ENCODE data around the gene HSPA1A. TPM values are rescaled to one million over a fixed set of nuclear protein-coding genes. Genes with fewer than 3 reads are reported as not detected.

HSPA1A gene
- total and polyA plus RNA-seq, 9 of the 15 experiments (the other 6 are each of a cell fraction or from before 2014, with no cell fraction given), result 2.2 to 273 (median 107) TPM

DNA sequence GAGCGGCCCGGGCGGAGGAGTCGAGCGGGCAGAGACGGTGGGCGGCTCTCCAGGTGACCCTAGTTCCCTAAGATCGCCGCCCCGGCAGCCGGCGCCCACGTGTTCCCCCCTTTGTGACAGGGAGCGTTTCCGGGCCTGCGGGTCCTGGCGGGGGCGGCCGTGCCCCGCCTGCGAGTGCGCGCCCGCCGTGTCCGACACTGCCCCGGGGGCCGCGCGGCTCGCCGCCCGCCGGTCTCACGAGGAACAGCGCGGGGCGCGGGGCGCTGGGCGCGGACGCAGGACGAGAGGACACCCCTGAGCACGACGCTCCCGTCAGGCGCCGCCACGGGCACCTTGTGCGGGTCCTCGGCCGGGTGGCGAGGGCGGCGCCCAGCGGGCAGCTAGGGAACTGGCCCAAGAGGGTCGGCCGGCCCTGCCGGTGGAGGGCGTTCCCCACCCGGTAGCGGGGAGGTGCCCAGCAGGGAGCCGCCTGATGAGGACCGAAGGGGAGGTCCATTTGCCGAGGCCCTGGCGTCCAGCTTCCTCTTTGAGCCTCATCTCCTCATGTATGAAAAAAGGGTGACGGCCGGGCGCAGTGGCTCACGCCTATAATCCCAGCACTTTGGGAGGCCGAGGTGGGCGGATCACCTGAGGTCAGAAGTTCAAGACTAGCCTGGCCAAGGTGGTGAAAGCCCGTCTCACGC is 19.6 kb upstream of the HSPA1A start, which contains the start of gene VARS1 (continued):
- TF ChIP-seq ZNF436 (CRISPR knock-in tag; IDR thresholded peaks at IDR 0.05) (peak; percentile 65), GTF2E2 (tag; IDR thresholded peaks at IDR 0.05) (peak; percentile 96; the same call in 1 of the 2 replicates), BMI1 (IDR thresholded peaks at IDR 0.05; ENCODE audit: low read length) (no peak; the same call in 1 of the 2 replicates), EP400 (IDR thresholded peaks at IDR 0.05) (peak; percentile 99), LEF1 (IDR thresholded peaks at IDR 0.05) (no peak), MTF1 (CRISPR knock-in tag; IDR thresholded peaks at IDR 0.05; ENCODE audit: borderline replicate concordance) (no peak), POLR2A (conservative IDR thresholded peaks at IDR 0.05) (peak; percentile 38; the same call in 1 of the 2 replicates), TSC22D4 (tag; IDR thresholded peaks at IDR 0.05) (no peak), ZKSCAN1 (IDR thresholded peaks at IDR 0.05; ENCODE audit: low read depth, low read length) (peak; percentile 85), NBN (IDR thresholded peaks at IDR 0.05; ENCODE audit: low read depth) (peak; percentile 95), KDM1A (IDR thresholded peaks at IDR 0.05) (peak; percentile 87 to 91), HDAC8 (tag; IDR thresholded peaks at IDR 0.05) (peak; percentile 92), SP2 (IDR thresholded peaks at IDR 0.05; ENCODE audit: extremely low read depth, low read depth, low read length, poor library complexity, severe bottlenecking) (no peak), KLF10 (CRISPR knock-in tag; IDR thresholded peaks at IDR 0.05) (no peak), NR2F6 (CRISPR knock-in tag; IDR thresholded peaks at IDR 0.05) (peak; percentile 92), FOSL1 (tag; conservative IDR thresholded peaks at IDR 0.05) (peak; percentile 64), HIVEP1 (CRISPR knock-in tag; IDR thresholded peaks at IDR 0.05) (no peak), PYGO2 (tag; IDR thresholded peaks at IDR 0.05) (peak; percentile 13; the same call in 1 of the 2 replicates)
- TF ChIP-seq, protein P1, sequence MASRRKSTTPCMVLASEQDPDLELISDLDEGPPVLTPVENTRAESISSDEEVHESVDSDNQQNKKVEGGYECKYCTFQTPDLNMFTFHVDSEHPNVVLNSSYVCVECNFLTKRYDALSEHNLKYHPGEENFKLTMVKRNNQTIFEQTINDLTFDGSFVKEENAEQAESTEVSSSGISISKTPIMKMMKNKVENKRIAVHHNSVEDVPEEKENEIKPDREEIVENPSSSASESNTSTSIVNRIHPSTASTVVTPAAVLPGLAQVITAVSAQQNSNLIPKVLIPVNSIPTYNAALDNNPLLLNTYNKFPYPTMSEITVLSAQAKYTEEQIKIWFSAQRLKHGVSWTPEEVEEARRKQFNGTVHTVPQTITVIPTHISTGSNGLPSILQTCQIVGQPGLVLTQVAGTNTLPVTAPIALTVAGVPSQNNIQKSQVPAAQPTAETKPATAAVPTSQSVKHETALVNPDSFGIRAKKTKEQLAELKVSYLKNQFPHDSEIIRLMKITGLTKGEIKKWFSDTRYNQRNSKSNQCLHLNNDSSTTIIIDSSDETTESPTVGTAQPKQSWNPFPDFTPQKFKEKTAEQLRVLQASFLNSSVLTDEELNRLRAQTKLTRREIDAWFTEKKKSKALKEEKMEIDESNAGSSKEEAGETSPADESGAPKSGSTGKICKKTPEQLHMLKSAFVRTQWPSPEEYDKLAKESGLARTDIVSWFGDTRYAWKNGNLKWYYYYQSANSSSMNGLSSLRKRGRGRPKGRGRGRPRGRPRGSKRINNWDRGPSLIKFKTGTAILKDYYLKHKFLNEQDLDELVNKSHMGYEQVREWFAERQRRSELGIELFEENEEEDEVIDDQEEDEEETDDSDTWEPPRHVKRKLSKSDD (conservative IDR thresholded peaks at IDR 0.05; ENCODE audit: low read length), result peak; percentile 62; the same call in 1 of the 2 replicates
- TF ChIP-seq, protein P2, sequence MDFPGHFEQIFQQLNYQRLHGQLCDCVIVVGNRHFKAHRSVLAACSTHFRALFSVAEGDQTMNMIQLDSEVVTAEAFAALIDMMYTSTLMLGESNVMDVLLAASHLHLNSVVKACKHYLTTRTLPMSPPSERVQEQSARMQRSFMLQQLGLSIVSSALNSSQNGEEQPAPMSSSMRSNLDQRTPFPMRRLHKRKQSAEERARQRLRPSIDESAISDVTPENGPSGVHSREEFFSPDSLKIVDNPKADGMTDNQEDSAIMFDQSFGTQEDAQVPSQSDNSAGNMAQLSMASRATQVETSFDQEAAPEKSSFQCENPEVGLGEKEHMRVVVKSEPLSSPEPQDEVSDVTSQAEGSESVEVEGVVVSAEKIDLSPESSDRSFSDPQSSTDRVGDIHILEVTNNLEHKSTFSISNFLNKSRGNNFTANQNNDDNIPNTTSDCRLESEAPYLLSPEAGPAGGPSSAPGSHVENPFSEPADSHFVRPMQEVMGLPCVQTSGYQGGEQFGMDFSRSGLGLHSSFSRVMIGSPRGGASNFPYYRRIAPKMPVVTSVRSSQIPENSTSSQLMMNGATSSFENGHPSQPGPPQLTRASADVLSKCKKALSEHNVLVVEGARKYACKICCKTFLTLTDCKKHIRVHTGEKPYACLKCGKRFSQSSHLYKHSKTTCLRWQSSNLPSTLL (IDR thresholded peaks at IDR 0.05), result peak; percentile 82
- TF ChIP-seq, protein P3, sequence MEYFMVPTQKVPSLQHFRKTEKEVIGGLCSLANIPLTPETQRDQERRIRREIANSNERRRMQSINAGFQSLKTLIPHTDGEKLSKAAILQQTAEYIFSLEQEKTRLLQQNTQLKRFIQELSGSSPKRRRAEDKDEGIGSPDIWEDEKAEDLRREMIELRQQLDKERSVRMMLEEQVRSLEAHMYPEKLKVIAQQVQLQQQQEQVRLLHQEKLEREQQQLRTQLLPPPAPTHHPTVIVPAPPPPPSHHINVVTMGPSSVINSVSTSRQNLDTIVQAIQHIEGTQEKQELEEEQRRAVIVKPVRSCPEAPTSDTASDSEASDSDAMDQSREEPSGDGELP (CRISPR knock-in tag; IDR thresholded peaks at IDR 0.05; ENCODE audit: borderline replicate concordance), result peak; percentile 92
- TF ChIP-seq, protein P4, sequence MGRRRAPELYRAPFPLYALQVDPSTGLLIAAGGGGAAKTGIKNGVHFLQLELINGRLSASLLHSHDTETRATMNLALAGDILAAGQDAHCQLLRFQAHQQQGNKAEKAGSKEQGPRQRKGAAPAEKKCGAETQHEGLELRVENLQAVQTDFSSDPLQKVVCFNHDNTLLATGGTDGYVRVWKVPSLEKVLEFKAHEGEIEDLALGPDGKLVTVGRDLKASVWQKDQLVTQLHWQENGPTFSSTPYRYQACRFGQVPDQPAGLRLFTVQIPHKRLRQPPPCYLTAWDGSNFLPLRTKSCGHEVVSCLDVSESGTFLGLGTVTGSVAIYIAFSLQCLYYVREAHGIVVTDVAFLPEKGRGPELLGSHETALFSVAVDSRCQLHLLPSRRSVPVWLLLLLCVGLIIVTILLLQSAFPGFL (CRISPR knock-in tag; IDR thresholded peaks at IDR 0.05), result no peak
